Ishikawa (cell line): ENCODE data around the gene SLC6A20.

Experiments
- CEBPB ChIP-seq: IDR thresholded peaks from 2 replicates; pipeline ENCODE4 v1.6.1; 2012
- CREB1 ChIP-seq: IDR thresholded peaks from 2 replicates; pipeline ENCODE4 v1.6.1; 2012; ENCODE audit warnings: low read depth
- EGR1 ChIP-seq: IDR thresholded peaks from 2 replicates; pipeline ENCODE4 v1.6.1; 2012
- EP300 ChIP-seq: IDR thresholded peaks from 2 replicates; pipeline ENCODE4 v1.6.1; 2012; ENCODE audit warnings: borderline replicate concordance
- FOXM1 ChIP-seq: IDR thresholded peaks from 2 replicates; pipeline ENCODE4 v1.6.1; 2012; ENCODE audit warnings: low read depth, borderline replicate concordance
- MAX ChIP-seq: IDR thresholded peaks from 2 replicates; pipeline ENCODE4 v1.6.1; 2012
- NFIC ChIP-seq: IDR thresholded peaks from 2 replicates; pipeline ENCODE4 v1.6.1; 2012
- RAD21 ChIP-seq: IDR thresholded peaks from 2 replicates; pipeline ENCODE4 v1.6.1; 2012; ENCODE audit warnings: low read depth
- REST ChIP-seq: IDR thresholded peaks from 2 replicates; pipeline ENCODE4 v1.6.1; 2012; ENCODE audit warnings: low read depth, mild to moderate bottlenecking
- TAF1 ChIP-seq: IDR thresholded peaks from 2 replicates; pipeline ENCODE4 v1.6.1; 2012; ENCODE audit warnings: low read depth, mild to moderate bottlenecking
- TCF12 ChIP-seq: IDR thresholded peaks from 2 replicates; pipeline ENCODE4 v1.6.1; 2012; ENCODE audit warnings: low read depth
- TEAD4 ChIP-seq: IDR thresholded peaks from 2 replicates; pipeline ENCODE4 v1.6.1; 2012
- USF1 ChIP-seq: IDR thresholded peaks from 2 replicates; pipeline ENCODE4 v1.6.1; 2012
- YY1 ChIP-seq: IDR thresholded peaks from 2 replicates; pipeline ENCODE4 v1.6.1; 2012; ENCODE audit warnings: low read depth
- ZBTB7A ChIP-seq: IDR thresholded peaks from 2 replicates; pipeline ENCODE4 v1.6.1; 2012; ENCODE audit warnings: low read depth

SLC6A20 gene

GRCh38 chr3:45795882-45796765 lies at the start of gene SLC6A20:
Gene SLC6A20, minus strand, starts transcription at chr3:45796536. Its CDS starts 117 bp downstream, at chr3:45796419.
- TF ChIP-seq YY1: no peak
- TF ChIP-seq TCF12: no peak
- no peak for TF ChIP-seq ZBTB7A
- no peak for TF ChIP-seq CEBPB
- TF ChIP-seq RAD21: no peak
- no peak for TF ChIP-seq TEAD4
- no peak for TF ChIP-seq NFIC
- TF ChIP-seq REST: no peak
- TF ChIP-seq USF1: no peak
- no peak for TF ChIP-seq MAX

GRCh38 chr3:45844616-45845015 lies 48.3 kb upstream of the SLC6A20 start:
- TF ChIP-seq MAX (no peak), CREB1 (no peak), TAF1 (no peak), EP300 (no peak), ZBTB7A (no peak)

GRCh38 chr3:45842851-45843625 lies 46.7 kb upstream of the SLC6A20 start:
- no peak for TF ChIP-seq TCF12
- TF ChIP-seq YY1: no peak
- TF ChIP-seq RAD21: no peak
- no peak for TF ChIP-seq EGR1
- no peak for TF ChIP-seq USF1
- TF ChIP-seq NFIC: no peak
- TF ChIP-seq FOXM1: no peak
- TF ChIP-seq REST: no peak
- no peak for TF ChIP-seq CEBPB
- TF ChIP-seq ZBTB7A: no peak
- TF ChIP-seq MAX: no peak

GRCh38 chr3:45841757-45842491 lies 45.6 kb upstream of the SLC6A20 start, which contains the start of gene LZTFL1:
Gene LZTFL1, minus strand, starts transcription at chr3:45842119. Its CDS starts 128 bp downstream, at chr3:45841991.
- no peak for TF ChIP-seq RAD21
- TF ChIP-seq YY1: peak; percentile 79
- 0 out of 2 replicates have a peak, but pooled peaks have one; percentile 7 for TF ChIP-seq EP300
- TF ChIP-seq ZBTB7A: no peak
- TF ChIP-seq TEAD4: no peak
- peak; percentile 100 for TF ChIP-seq CEBPB
- peak; percentile 16; the same call in 1 of the 2 replicates for TF ChIP-seq FOXM1
- TF ChIP-seq TCF12: peak; percentile 57; the same call in 1 of the 2 replicates
- peak; percentile 100 for TF ChIP-seq USF1
- TF ChIP-seq REST: no peak
- peak; percentile 97 for TF ChIP-seq MAX
- peak; percentile 74; the same call in 1 of the 2 replicates for TF ChIP-seq TAF1
- no peak for TF ChIP-seq EGR1
- TF ChIP-seq NFIC: no peak
- TF ChIP-seq CREB1: no peak; the same call in 1 of the 2 replicates
